GM21576 (cell line): ENCODE measurements around the gene GPR153.

Experiments
- ATAC-seq: cut with Tn5 transposase; IDR thresholded peaks from one replicate; pipeline ENCODE4 v1.9.1; 2021; ENCODE audit warnings: mild to moderate bottlenecking, moderate library complexity; ENCODE audit not compliant: unreplicated experiment

Gene GPR153

DNA sequence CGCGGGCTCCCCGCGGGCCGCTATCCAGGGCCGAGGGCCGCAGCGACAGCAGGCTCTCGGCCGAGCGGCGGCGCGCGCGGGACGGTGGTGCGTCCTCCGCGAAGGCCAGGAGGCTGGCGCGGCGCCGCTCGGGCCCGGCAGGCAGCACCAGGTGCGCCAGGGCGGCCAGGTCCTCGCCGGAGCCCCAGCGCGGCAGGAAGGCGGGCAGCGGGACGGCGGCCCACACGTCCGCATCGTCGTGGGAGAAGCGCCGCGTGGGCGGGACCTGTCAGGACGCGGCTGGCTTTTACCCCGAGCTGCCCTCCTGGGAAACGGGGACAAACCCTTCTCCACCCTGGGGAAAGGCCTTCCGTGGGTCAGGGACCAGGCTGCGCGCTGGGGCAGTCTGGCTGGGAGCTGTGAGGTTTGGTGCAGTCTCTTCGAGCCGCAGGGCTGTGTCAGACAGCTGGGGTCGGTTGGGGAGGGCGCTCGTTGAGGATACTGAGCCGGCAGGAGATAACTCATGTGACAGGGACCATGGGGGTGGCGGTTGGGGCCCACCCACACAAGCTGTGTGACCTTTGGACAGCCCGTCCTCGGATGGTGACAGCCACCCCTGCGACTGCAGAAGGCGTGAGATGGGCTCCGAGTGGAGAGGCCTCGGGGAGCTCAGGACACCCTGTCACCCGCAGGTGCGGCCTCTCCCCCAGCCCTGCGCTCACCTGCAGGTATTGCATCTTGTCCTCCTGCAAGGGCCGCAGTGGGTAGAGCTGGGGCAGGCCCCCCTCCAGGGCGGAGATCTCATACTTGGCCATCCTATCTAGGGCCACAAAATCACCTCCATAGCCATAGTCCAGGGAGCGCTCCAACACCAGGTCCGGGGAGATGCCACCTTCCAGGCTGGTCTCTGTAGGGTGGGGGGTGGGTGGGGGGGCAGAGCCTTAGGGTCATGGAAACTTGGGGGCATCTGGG is 10.9 kb downstream of the GPR153 start:
- no peak for ATAC-seq

DNA sequence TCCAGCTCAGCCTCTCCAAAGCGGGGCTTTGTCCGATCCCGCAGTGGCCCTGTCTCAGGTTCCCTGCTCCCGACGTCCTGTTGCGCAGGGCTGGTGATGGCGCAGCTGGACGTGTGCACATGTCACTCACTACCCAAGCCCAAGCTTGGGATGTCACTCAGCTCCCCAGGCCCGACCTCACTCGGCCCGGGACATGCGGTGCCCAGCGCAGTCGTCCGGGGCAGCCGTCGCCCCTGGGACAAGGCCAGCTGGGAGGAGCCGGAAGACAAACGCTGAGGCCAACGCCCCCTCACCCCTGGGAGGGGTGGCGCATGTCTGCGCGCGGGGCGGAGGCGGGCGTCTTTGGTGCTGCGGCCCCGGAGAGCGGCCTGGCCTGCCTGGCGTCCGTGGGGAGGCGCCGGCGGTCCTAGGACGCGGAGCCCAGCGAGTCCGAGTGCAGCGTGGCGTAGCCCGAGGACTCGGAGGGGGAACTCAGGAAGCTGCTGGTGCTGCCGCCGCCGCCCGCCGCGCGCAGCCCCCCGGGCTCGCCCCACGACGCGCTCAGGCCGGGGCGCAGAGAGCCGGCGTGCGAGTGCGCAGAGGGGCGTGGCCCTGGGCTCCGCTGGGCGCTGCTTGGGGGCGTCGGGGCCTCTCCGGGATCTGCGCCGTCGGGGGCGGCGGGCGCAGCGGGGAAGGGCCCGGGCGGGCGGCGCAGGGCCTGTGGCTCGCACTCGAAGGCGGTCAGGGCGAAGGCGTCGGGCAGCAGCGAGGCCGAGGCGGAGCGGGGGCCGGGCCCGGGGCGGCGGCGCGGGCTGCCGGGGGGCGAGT is 11.8 kb downstream of the GPR153 start:
- no peak for ATAC-seq

- ATAC-seq = no peak
Observed at GRCh38 chr1:6248161-6248776, 12.6 kb downstream of the GPR153 start.

GRCh38 chr1:6247651-6248050 is 13.2 kb downstream of the GPR153 start:
- ATAC-seq = no peak

DNA sequence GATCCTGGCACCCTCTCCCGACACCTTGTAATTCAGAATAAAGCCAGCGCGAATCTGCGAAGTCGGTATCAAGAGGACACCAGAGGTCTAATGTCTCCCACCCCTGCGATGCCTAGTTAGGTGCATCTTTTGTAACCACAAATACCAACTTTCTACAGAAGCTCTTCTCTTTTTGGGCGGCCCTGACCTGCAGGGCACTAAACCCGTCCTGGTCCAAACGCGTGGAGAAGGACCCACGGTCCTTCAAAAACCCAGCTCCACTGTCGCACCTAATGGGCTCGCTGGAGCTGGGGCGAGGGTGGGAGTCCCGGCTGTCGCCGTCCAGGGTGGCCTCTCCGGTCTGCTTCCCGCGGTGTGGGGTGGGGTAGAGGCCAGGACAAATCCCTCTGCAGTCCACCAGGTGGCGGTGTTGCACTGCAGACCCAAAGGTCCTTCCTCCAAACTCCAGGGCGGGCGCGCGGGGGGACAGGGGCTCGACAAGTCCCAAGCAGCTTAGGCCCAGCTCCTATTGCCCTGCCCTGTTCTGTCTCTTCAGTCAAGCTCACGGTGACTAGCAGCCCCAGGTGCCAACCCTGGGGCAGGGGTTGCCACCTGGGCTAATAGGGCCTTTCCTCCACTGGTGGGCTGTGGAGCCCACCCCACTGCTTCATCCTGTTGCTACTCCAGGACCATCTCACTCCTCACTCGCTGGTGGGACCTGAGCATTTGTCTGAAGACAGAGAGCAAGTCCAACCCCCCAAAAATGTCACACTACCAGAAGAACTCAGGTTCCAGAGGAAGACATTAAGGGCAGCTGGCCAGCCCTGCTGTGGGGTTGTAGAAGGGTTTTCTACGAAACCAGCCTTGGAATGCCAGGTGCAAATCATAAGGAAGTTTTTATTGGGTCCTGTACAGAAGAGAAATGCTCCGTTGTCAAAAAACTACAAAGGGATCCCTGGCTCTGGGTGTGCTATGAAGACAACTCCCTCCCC is 14.1 kb downstream of the GPR153 start:
- peak; percentile 41 for ATAC-seq

DNA sequence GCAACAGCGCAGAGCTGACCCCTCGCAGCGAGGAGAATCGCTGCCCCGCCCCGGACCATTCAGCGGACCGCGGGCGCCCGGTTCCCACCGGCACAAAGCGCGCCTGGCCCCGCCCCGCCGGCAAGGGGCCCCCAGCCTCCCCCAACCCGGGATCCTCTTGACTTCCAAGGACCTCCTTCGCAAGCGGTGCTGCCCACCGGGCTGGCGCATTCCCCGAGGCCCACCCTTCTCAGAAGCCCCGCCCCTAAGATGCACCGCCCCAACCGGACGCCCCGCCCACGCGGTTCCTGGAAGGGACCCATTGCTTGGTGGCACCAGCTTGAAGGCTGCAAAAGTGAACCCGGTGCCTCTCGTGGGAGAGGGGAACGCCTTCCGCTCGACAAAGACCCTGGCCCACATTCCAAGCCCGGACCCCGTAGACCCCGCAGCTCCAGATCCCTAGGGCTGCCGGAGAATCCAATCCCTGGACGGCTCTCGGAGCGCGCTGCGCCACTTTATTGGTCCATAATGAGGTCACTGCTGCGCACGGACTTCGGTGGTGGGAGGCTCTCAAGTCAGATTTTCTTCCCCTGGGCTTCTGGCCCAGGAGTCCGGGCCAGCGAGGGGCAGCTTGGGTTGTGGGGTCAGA is 14.9 kb downstream of the GPR153 start:
- no peak for ATAC-seq

- peak; percentile 48 for ATAC-seq
Observed at GRCh38 chr1:6245086-6245868, 15.6 kb downstream of the GPR153 start.

DNA sequence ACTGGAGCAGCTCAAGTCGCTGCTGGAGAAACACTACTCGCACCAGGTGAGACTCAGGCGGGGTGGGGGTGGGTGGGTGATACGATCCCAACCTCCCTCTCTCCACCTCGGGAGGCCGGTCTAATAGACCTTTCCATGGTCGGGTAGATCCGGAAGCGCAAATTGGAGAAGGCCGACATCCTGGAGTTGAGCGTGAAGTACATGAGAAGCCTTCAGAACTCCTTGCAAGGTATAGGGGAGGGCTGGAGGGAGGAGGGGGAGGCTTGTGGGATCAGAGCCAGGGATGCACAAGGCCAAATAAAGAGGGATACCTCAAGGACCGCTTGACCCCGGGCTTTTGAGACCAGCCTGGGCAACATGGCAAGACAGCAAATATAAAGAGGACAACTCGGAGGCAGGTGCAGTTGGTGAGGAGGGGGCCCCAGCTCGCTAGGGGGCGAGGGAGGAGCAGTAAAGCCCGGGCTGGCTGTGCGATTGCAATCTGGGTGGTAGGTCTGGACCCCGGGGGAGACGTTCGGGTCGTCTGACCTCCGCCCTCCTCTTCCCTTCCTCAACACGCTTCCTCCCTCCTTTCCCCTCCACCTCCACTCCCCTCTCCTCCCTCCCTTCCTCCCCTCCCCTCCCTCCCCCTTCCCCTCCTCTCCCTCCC is 16.4 kb downstream of the GPR153 start:
- no peak for ATAC-seq

DNA sequence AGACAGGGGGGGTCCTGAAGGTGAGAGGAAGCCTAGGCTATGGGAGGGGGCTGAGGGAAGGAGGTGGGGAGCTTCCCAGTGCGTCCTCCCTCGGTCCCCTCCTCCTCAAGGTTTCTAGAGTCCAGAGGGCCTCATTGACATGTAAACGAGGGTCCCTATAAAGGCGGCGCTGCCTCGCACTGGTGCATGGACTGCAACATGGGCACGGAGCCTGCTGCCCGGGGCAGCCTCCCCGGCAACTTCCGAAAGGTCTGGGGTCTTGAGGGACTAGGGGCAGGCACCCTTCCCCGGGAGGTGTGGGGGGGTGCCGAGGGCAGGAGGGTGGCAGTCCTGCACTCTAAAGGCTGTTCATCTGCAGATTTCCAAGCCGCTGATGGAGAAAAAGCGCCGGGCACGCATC is 16.9 kb downstream of the GPR153 start, which contains the start of gene HES3:
TSS of gene HES3 (plus strand) at position 187 of the 400 bp plus-strand sequence. CDS start at position 374, 187 bp downstream.
- ATAC-seq = no peak

DNA sequence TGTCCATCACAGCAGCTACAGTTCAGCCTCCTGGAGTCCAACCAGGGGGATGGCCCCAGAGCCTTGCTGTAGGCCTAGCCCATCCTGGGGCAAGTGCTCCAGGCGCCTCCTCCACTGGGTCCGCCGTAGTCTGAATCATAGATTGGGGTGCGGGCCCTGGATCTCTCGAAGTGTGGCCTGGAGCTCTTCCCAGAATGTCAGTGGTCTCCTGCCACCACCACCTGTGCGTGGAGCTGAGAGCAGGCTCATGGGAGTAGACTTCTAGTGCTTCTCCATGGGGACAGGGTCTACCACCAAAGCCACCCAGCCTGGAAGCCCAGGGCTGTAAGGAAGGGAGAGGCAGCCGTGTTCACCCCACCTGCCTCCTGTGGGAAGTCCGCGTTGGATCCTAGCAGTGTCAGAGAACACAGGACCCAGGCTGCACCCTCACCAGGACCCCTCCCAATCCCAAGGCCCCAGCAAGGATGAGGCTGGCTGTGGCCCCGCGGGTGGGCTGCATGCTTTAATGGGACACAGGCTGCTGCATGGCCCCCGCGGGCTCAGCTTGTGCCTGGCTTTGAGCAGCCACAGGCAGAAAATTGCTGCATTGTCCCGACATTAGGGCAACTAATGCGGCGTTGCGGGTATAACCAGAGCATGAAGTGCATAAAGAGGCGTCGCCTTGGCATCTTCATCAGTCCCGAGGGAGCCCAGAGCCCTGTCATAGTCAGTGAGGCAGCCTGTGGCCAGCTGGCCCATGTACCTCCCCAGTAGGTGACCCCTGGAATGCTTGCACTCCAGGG is 17.7 kb downstream of the GPR153 start:
- no peak for ATAC-seq

DNA sequence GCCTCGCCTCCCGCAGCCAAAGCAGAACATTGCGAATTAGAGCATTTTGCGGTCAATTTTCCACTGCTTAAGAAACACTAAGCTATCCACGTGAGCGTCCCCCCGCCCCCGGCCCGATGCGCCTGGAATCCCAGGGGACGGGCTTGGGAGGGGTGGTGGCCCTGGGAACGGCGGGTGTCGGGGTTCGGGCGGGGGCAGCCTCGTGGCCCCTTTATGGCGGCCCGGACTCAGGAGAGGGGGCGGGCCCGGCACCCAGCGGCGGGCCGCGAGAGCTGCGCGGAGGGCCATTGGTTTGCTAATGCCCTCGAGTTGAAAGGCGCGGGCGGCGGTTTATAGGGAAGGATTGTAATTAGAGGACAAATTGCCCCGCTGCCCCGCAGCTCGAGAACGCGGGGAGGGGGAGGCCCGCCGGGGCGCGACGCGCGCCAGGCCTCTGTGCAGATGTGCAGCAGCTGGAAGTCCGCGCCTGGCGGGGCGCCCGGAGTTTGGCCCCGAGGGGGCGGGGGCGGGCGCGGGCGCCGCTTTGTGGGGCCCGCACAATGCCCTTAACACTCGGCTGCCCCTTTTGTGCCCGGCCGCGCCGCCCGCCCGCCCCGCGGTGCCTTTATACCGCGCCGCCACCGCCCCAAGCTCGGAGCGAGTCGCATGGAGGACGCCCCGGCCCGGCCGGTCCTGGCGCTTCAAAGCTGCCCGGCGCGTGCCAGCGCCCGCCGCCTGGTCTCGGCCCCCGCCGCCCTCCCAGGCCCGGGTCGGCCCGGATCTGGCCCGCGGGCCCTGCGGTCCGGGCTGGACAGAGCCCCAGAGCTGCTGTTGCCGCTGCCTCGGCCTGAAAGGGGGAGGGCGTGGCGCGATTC is 18.8 kb downstream of the GPR153 start:
- ATAC-seq = no peak

- no peak for ATAC-seq
Observed at GRCh38 chr1:6241107-6241886, 19.6 kb downstream of the GPR153 start.

DNA sequence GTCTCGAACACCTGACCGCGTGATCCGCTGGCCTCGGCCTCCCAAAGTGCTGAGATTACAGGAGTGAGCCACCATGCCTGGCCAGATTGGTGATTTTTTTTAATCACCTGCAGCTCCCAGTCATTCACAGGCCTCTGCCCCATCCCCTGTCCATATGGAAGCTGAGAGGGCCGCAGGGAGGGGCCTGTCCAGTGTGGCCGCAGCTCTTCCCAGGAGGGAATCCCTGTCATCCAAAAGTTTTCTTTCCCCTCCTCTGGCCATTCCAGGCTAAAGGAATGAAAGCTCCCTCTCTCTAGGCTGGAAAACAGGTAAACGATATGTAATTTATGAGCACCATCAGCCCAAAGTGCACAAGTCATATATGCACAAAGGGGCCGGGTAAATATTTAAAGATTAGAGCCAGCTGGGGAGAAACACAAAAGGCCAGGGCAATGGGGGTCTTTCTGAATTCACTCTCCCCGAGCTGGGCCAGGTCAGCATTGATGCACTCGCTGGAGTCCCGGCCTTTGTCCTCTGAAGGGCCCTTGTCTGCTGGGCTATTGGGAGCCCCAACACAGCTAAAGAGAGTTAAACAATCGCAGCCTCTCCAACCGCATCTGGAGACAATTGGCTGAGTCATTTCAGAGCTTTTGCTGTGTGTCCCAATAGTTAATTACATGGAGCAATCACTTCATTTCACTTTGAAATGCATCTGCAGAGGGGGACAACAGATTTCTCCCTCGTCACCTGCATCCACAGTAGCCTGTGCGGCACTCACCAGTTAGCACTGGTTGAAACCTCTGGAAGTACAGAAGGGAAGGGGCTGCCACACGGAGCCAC is 20.7 kb downstream of the GPR153 start:
- ATAC-seq = no peak

- no peak for ATAC-seq
Observed at GRCh38 chr1:6239213-6239752, 21.6 kb downstream of the GPR153 start.

GRCh38 chr1:6237093-6237492 is 23.8 kb downstream of the GPR153 start:
- no peak for ATAC-seq
